Sciatic nerve (tissue), 2 donors: ENCODE data around the gene ZNF547. TPM values are rescaled to one million over a fixed set of nuclear protein-coding genes. Genes with fewer than 3 reads are reported as not detected.
A peak's percentile ranks its signal among the peaks of the same experiment; 100 is the strongest.

Experiments used
- ATAC-seq: fragments of 200-7000 bp; cut with Tn5 transposase; one replicate; pipeline ENCODE4 v1.9.1; 2020; ENCODE audit warnings: mild to moderate bottlenecking, moderate library complexity
- DNase-seq: peaks from one replicate; pipeline ENCODE4 v3.0.0-alpha.2; 2020; ENCODE audit warnings: low spot score
- intact Hi-C: fragments of 100-400 bp; cut with DNase I; formaldehyde crosslinking; loops from one replicate; pipeline ENCODE4 v1.14.2; 2022
- total RNA-seq: library from RNA; stranded (reverse); fragmentation: NEBNext Ultra II Directional; extraction: Animal tissue kit (Norgen Biotek cat#: 25700); gene quantifications from one replicate; pipeline ENCODE4 v1.2.1, GENCODE V29; 2021
- donor health status: DM: no; HTN: no; CAD: no.
- donor health status: DM: no; HTN: no; CAD: no.

Gene ZNF547
- total RNA-seq, result 4.0 TPM

DNA sequence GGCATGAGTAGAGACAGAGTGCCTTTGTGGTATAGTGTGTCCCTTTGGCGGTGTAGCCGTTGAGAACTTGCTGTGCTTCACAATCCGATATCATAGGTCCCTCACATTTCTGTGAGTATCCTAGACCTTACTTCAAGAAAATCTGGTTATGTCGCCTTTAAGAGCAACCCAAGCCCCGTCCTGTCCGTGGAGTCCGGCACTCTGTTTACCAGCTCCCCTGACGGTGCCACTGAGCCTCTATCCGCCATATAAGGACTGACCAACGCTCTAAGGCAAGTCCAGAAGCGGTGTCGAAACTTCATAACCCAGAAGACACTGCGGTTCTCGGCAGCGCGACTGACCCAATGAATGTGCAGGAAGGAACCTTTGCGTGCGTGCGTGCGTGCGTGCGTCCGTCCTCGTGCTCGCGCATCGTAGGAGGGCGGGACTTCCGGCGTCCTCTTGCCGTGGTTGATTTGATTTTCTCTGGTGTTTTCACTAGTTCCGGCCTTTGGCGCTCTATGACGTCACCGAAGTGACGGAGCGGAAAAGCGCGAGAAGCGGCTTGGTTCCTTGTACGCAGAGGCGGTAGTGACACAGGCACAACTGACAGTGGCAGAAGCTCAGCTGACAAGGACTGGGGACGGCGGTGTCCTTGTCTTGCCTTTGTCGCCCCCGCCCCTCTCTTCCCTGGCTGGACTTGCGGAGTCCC, at the start of gene ZNF547, which contains the start of gene TRAPPC2B:
Gene ZNF547, plus strand, starts transcription at position 555 of the 691 bp plus-strand sequence. CDS start 5,005 bp downstream, outside the sequence.
Gene TRAPPC2B, plus strand, starts transcription at position 555 of the 691 bp plus-strand sequence. CDS start 1,283 bp downstream, outside the sequence.
- DNase-seq (peak; percentile 99), ATAC-seq (peak; percentile 100)
- intact Hi-C loops, result no loop called here

DNA sequence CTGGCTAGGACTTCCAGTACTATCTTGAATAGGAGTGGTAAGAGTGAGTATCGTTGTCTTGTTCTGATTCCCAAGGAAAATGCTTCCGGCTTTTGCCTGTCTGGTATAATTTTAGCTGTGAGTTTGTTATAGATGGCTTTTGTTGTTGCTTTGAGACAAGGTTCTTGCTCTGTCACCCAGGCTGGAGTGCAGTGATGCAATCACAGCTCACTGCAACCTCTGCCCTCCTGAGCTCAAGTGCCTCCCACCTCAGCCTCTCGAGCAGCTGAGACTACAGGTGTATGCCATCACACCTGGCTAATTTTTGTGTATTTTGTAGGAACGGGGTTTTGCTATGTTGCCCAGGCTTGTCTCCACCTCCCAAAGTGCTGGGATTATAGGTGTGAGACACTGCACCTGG, 49.2 kb upstream of the ZNF547 start:
- ATAC-seq, result no peak
- intact Hi-C loops, result no loop called here
- no peak for DNase-seq

DNA sequence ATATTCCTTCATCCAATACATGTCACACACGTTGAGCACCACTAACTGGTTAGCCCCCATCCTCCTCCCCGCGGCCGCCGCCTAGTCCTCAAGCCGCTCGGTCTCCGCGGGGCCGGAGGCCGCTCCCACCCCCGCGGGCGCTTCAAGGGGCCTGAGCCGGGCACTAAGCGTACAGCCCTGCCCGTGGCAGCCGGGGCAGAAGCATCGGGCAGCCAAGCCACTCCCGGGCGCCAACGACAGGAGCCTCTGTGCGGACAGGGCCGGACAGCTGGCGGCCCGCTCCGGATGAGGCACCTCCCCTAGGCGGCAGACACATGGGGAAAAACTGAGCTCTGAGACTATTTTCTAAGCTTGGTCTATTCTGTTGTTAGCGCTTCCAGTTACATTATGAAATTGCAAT, 45.8 kb upstream of the ZNF547 start:
- DNase-seq, result no peak
- intact Hi-C loops, result no loop called here
- no peak for ATAC-seq

DNA sequence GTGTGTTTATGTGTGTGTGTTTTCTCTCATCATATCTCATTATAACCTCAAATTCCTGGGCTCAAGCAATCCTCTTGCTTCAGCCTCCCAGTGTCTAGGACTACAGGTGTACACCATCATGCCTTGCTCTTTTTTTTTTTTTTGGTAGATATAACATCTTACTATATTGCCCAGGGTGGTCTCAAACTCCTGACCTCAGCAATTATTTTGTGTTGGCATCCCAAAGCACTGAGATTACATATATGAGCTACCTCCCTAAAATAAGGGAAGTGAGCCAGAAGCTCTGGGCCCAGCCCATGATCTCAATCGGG, 43.5 kb upstream of the ZNF547 start:
- no peak for DNase-seq
- intact Hi-C loops, result no loop called here
- ATAC-seq, result peak; percentile 23

DNA sequence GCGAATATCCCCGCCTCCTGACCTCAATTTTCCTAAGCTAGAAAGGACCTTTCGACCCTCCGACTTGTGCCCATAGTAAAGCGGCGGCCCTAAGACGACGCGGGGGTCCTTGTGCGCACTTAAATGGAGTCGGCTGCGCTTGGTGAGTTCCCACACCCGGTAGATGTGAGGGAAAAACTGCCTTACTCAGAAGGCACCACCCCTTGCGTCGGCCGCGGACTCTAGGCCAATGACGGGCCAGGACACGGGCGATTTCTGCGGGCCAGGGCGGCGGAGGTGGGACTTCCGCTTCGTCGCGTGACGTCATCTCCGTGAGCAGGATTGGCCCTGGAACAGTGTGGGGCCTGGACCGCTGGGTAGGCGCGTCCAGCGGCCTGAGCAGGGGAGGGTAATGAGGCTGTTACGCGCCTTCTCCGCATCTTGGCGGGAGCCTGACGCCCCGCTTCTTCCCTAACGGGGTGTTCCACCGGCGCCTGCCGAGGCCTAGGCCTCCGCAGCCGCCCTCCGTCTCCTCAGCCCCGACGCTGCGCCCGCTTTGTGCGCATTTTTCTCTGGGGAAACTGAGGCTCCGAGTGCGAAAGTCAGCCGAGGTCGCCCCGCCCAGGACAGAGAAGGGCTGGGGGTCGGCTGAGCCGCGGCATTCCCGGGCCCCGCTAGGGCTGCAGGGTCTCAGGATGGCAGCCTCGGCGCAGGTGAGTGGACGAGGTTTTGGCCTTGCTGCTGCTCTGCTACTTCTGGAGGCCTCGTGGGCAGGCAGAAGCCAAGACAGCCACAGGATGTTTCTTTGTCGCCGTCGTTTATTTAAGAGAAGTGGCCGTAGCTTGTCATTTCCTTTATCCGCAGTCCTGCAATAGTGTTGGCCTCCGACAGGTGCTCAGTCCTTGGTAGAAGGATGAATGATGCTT, 42.9 kb upstream of the ZNF547 start, which contains the start of gene ZNF543:
Gene ZNF543, plus strand, starts transcription at position 293 of the 905 bp plus-strand sequence. Its CDS starts 382 bp downstream, at position 675.
- ATAC-seq, result peak; percentile 100
- intact Hi-C loops, result no loop called here
- peak; percentile 97 for DNase-seq

DNA sequence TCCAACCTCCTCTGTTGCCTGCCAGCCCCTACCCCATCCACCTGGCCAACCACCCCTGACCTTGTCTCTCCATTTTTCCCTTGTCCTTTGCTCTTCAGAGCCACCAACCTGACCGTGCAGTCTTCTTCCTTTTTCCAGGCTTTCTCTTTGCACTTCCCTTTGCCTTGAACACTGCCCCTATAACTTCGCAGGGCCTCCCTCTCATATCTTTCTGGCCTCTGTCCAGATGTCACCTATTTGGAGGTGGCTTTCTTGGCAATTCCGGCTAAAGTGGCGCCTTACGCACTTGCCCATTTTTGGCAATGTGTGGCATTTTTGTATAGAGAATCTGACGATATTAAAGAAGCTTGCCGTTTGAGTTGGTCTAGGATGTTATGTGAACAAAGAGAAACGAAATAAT, 42.2 kb upstream of the ZNF547 start:
- no peak for ATAC-seq
- no peak for DNase-seq
- intact Hi-C loops, result no loop called here

DNA sequence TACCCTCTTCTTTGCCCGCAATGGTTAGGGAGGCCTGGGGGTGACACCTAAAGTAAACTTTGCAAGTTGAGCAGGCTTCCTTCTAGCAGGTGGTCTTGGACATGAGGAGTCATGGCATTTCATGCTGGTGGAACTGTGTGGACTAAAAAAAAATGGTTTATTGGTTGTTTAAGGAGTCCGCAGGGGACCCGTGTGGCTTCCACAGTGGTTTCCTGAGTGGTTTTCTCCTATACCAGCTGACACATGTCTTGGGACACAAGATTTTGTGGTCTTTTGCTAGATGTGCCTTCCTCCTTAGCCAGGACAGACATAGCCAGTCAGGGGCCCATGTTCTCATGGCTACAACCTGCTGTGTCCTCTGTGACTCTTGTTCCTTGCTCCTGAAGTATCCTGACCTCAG, 41.6 kb upstream of the ZNF547 start:
- intact Hi-C loops, result no loop called here
- DNase-seq, result no peak
- no peak for ATAC-seq

DNA sequence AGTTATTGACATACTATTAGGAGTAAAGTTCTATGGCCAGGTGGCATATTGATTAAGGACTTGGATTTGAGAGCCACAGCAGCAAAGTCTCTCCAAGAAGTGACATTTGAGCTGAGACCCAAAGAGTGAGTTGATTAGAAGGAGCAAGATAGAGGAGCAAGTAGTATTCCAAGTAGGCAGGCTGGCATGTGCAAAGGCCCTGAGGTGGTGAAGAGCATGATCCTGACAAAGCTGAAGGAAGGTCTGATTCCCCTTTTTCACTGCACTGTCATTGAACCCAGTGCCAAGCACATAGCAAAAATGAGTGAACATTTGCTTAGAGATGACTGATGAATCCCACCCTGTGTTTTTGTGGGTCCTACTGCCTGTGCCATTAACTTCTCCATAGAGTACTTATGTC, 38.4 kb upstream of the ZNF547 start:
- ATAC-seq, result no peak
- no peak for DNase-seq
- intact Hi-C loops, result no loop called here

DNA sequence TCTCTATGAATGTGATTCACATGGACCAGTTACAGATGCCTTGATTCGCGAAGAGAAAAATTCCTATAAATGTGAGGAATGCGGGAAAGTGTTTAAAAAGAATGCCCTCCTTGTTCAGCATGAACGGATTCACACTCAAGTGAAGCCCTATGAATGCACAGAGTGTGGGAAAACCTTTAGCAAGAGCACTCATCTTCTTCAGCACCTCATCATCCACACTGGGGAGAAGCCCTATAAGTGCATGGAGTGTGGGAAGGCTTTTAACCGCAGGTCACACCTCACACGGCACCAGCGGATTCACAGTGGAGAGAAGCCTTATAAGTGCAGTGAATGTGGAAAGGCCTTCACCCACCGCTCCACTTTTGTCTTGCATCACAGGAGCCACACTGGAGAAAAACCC, 35.4 kb upstream of the ZNF547 start:
- no peak for ATAC-seq
- no peak for DNase-seq
- intact Hi-C loops, result no loop called here

DNA sequence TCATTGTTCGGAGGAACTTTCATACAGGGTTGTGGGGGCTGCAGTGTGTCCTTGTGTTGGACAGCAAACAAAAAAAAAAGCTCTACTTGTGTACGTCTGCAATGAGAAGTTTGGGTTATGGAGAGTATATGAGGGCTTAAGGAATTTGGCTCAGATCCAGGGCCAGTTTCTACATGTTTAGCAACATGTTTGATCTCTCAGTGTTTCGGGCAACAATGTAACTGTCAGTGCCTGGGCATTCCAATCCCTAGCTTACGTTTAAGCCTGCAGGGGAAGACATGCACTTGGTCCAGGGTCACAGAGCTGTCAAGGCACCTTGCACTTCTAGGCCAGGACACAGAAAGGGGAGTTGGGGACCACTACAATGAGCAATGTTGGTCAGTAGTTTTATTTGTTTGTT, 29.2 kb upstream of the ZNF547 start:
- DNase-seq (no peak), ATAC-seq (no peak)
- intact Hi-C loops, result no loop called here

DNA sequence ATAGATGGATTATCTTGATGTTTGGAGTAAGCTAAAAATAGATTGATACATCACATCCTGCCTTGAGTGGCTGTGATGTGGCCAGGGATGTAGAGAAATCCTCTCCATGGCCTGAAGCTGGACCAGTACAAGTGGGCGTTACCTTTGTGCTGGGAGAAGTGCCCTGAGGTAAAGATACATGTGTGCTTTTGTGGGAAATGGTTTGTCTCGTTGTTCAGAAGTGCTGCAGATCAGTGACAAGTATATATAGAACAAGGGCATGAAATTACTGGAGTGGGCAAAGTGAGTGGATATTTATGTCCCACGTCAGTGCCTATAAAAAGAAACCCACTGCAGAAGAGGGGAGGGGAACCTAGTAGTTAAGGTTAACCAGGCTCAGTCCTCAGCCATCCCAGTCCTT, 24.5 kb upstream of the ZNF547 start:
- intact Hi-C loops, result no loop called here
- DNase-seq (no peak), ATAC-seq (no peak)

DNA sequence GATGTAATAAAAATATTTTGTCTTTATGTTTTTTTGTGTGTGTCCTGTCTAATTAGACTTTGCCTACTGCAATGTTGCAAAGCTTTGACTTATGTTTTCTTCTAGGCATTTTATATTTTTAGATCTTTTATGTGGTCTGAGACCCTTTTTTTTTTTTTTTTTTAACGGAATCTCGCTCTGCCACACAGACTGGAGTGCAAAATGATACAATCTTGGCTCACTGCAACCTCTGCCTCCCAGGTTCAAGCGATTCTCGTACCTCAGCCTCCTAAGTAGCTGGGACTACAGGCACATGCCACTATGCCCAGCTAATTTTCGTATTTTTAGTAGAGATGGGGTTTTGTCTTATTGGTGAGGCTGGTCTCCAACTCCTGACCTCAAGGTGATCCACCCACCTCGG, 20.8 kb upstream of the ZNF547 start:
- intact Hi-C loops, result no loop called here
- DNase-seq (no peak), ATAC-seq (no peak)

DNA sequence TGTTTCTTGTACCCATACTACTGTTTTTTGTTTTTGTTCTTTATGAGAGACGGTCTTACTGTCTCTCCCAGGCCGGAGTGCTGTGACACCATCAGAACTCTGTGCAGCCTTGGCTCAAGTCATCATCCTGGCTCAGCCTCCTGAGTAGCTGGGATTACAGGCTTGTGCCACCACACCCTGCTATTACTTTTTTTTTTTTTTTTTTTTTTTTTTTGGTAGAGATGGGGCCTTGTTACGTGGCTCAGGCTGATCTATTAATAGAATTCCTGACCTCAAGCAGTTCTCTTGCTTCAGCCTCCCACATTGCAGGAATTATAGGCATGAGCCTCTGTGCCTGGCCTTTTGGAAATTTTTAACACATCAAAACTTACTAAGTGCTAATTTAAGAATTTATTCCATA, 15.2 kb upstream of the ZNF547 start:
- intact Hi-C loops, result no loop called here
- ATAC-seq (no peak), DNase-seq (no peak)

DNA sequence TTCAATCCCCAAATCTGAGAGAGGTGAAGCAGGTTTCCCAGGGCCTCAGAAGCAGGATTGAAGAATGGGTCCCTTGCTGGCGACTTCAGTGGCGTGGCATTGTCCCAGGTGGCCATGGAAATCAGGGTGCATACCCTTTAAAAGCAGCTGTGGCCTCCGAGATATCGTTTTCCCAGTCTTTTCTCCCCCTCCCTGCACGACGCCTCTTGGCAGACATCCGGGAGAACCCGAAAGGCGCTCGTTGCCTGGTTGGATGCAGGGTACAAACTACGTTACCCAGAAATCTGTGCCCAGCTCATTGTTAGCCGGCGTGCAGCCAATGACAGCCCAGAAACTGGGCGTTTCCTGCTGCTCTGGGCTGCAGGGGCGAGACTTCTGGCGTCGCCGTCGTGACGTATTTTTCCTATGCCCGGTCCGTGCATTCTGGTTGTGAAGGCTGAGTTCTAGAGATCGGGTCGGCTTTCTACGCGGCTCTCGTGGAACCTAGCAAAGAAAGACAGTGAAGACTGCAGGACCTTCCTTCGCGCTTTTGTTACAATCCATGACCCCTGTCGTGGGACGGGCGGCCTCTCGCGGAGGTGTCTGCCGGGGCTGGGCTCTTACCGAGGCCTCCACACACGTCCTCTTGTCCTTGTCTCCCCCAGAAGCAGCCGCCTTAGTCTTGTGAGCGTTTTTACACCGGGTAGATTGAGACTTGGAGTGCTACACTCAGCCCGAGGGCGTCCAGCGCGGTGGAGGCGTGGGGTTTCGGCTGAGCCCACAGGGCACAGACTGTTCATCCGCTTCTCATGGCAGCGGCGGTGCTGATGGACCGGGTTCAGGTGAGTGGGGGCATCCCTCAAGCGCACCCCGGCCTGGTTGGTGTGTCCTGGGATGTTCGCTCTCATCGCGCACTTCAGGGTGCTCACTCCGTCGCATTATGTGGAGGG, 12.2 kb upstream of the ZNF547 start, which contains the start of gene ZNF304:
Gene ZNF304, plus strand, starts transcription at position 395 of the 929 bp plus-strand sequence. Its CDS starts 394 bp downstream, at position 789.
- ATAC-seq (peak; percentile 100), DNase-seq (peak; percentile 93)
- intact Hi-C loops, result no loop called here

DNA sequence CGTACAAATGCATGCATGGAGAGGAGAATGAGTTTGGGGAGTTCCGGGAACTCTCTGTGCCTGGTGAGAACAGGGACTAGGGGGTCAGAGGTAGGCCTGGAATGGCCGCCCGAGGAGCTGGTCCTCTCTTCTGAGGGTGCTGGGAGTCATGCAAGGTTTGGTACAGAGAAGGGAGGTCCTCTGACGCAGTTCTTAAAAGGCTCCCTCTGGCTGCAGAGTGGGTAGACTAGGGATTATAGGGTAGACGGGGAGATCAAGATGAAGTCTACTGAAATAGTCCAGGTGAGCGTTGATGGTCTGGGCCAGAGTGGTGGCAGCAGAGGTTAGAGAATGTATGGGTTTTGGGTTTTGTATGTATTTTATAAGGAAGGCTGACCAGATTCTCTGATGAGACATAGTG, 11.5 kb upstream of the ZNF547 start:
- ATAC-seq, result no peak
- intact Hi-C loops, result no loop called here
- no peak for DNase-seq

DNA sequence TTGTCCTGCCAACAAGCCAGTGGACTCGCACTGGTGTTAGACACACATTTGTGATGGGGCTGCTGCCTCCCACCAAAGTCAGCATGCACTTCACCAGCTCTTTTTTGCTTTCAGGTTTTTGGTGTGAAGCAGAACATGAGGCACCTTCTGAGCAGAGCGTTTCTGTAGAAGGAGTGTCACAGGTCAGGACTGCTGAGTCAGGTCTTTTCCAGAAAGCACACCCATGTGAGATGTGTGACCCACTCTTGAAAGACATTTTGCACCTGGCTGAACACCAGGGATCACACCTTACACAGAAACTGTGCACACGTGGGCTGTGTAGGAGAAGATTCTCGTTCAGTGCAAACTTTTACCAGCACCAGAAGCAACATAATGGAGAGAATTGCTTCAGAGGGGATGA, 7.4 kb upstream of the ZNF547 start:
- DNase-seq (no peak), ATAC-seq (no peak)
- intact Hi-C loops, result no loop called here

DNA sequence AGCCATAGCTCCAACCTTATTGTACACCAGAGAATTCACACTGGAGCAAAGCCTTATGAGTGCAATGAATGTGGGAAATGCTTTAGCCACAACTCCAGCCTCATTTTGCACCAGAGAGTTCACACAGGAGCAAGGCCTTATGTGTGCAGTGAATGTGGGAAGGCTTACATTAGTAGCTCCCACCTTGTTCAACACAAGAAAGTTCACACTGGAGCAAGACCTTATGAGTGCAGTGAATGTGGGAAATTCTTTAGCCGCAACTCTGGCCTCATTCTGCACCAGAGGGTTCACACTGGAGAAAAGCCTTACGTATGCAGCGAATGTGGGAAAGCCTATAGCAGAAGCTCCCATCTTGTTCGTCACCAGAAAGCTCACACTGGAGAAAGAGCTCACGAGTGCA, 5.9 kb upstream of the ZNF547 start:
- intact Hi-C loops, result no loop called here
- ATAC-seq, result no peak
- no peak for DNase-seq

DNA sequence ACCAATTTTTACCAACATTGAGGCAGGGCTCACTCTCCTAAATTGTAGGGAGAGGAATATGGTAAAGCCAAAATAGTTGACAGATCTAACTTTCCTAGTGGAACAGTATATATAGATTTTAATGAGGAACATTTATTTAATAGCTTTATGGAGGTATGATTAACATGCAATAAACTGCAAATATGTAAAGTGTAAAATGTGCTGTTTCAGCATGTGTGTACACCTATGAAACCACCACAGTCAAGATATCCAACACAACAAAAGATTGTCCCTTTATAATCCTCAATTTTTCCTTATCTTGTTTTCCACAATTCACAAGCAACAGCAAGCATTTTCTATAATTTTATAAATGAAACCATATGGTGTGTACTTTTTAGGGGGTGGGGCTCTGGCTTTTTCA, 4.1 kb upstream of the ZNF547 start:
- intact Hi-C loops, result no loop called here
- no peak for DNase-seq
- no peak for ATAC-seq

DNA sequence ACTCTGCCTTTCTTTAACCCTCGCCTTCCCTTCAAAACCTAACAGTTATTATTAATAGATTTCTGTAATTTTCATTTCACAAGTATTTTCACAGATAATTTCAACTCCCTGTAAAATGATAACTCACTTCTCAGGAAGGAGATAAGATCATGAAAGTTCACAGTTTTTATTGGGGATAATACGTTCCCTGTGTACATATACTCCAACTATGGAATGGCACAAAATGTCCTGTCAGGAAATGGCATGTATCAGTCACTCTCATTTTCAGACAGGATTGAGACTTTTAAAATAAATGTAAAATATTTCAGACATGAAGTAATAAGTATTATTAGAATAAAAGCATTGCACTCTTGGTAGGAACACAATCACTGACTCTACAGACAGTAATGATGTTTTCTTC, 932 bp upstream of the ZNF547 start:
- ATAC-seq (no peak), DNase-seq (no peak)
- intact Hi-C loops, result no loop called here
